Immature natural killer cell (primary cell): ENCODE results near the gene RIPK1. TPM values are rescaled to one million over a fixed set of nuclear protein-coding genes. Genes with fewer than 3 reads are reported as not detected.
"Not testable (repeated sequence)": the region's sequence is repeated elsewhere in the genome, so short reads cannot be mapped to it uniquely, and the experiment has no call there.

Experiments
- DNase-seq, 3 donors: peaks; one replicate each; pipeline ENCODE4 v3.0.0; 2022; ENCODE audit warnings: mixed read lengths in 1 of 3
- H3K27ac Mint-ChIP-seq, 6 donors: one replicate each; pipeline ENCODE4 v1.8.0; 2020; ENCODE audit warnings: mixed read lengths in 6 of 6, mild to moderate bottlenecking in 5 of 6, inconsistent platforms in 4 of 6, moderate library complexity in 3 of 6
- H3K27me3 Mint-ChIP-seq, 3 donors: one replicate each; pipeline ENCODE4 v1.8.0; 2020 to 2021; ENCODE audit warnings: low read depth in 3 of 3, mild to moderate bottlenecking in 3 of 3, mixed read lengths in 3 of 3, moderate library complexity in 3 of 3, inconsistent platforms in 1 of 3
- H3K36me3 Mint-ChIP-seq, 3 donors: one replicate each; pipeline ENCODE4 v1.8.0; 2020; ENCODE audit warnings: mixed read lengths in 3 of 3, inconsistent platforms in 2 of 3, mild to moderate bottlenecking in 2 of 3
- H3K4me1 Mint-ChIP-seq, 2 donors: one replicate each; pipeline ENCODE4 v1.8.0; 2020; ENCODE audit warnings: inconsistent platforms in 2 of 2, mild to moderate bottlenecking in 2 of 2, mixed read lengths in 2 of 2, moderate library complexity in 1 of 2
- H3K4me3 Mint-ChIP-seq, 5 donors: one replicate each; pipeline ENCODE4 v1.8.0; 2020; ENCODE audit warnings: mild to moderate bottlenecking in 5 of 5, mixed read lengths in 5 of 5, inconsistent platforms in 3 of 5, moderate library complexity in 3 of 5
- H3K9me3 Mint-ChIP-seq, 6 donors: one replicate each; pipeline ENCODE4 v1.8.0; 2020; ENCODE audit warnings: mild to moderate bottlenecking in 6 of 6, mixed read lengths in 6 of 6, inconsistent platforms in 4 of 6, moderate library complexity in 3 of 6
- polyA plus RNA-seq, 3 donors: library from polyadenylated mRNA; unstranded; fragments of 300-500 nt; fragmentation: Illumina TruSeq; gene quantifications; one replicate each; pipeline ENCODE4 v1.2.3, GENCODE V29; 2021

Gene RIPK1
- polyA plus RNA-seq, 3 donors from 2014 or later: 13.8 to 32.6 (median 23.5) TPM

GRCh38 chr6:3035397-3035796 is 32.9 kb upstream of the RIPK1 start:
- Mint-ChIP-seq H3K4me1 (no peaks in the 10 kb centered on the region), H3K27me3 (peaks cover 8 to 17% (median 8%) of the 10 kb centered on the region in 3 donors), H3K36me3 (no peaks in the 10 kb centered on the region), H3K27ac (no peak overlapping the region), H3K4me3 (no peak overlapping the region), H3K9me3 (no peaks in the 10 kb centered on the region)
- no peak for DNase-seq

- no peak for DNase-seq
- Mint-ChIP-seq H3K9me3 (no peaks in the 10 kb centered on the region), H3K27ac (no peak overlapping the region), H3K4me1 (no peaks in the 10 kb centered on the region), H3K27me3 (peaks cover 7 to 12% (median 8%) of the 10 kb centered on the region in 3 donors), H3K36me3 (no peaks in the 10 kb centered on the region), H3K4me3 (no peak overlapping the region)
Observed at GRCh38 chr6:3036861-3037637, 31.2 kb upstream of the RIPK1 start.

- H3K36me3 Mint-ChIP-seq: no peaks in the 10 kb centered on the region
- no peaks in the 10 kb centered on the region for H3K4me1 Mint-ChIP-seq
- no peak overlapping the region for H3K4me3 Mint-ChIP-seq
- no peak overlapping the region for H3K27ac Mint-ChIP-seq
- H3K27me3 Mint-ChIP-seq: peaks cover 4 to 8% (median 5%) of the 10 kb centered on the region in 3 donors
- no peak for DNase-seq
- no peaks in the 10 kb centered on the region for H3K9me3 Mint-ChIP-seq
Observed at GRCh38 chr6:3037638-3038365, 30.5 kb upstream of the RIPK1 start.

- no peaks in the 10 kb centered on the region for H3K36me3 Mint-ChIP-seq
- DNase-seq: no peak
- H3K9me3 Mint-ChIP-seq: no peaks in the 10 kb centered on the region
- peaks cover 3 to 8% (median 4%) of the 10 kb centered on the region in 3 donors for H3K27me3 Mint-ChIP-seq
- no peaks in the 10 kb centered on the region for H3K4me1 Mint-ChIP-seq
- H3K27ac Mint-ChIP-seq: no peak overlapping the region
- no peak overlapping the region for H3K4me3 Mint-ChIP-seq
Observed at GRCh38 chr6:3039384-3039783, 28.9 kb upstream of the RIPK1 start.

GRCh38 chr6:3041147-3041546 is 27.1 kb upstream of the RIPK1 start:
- no peaks in the 10 kb centered on the region for H3K9me3 Mint-ChIP-seq
- no peak overlapping the region for H3K4me3 Mint-ChIP-seq
- peaks cover 0 to 4% (median 3%) of the 10 kb centered on the region in 3 donors for H3K27me3 Mint-ChIP-seq
- H3K36me3 Mint-ChIP-seq: no peaks in the 10 kb centered on the region
- H3K27ac Mint-ChIP-seq: no peak overlapping the region
- H3K4me1 Mint-ChIP-seq: no peaks in the 10 kb centered on the region
- no peak for DNase-seq

- no peak for DNase-seq
- Mint-ChIP-seq H3K9me3 (no peaks in the 10 kb centered on the region), H3K36me3 (no peaks in the 10 kb centered on the region), H3K27ac (no peak overlapping the region), H3K27me3 (peaks cover 3 to 5% (median 3%) of the 10 kb centered on the region in 3 donors), H3K4me3 (no peak overlapping the region), H3K4me1 (no peaks in the 10 kb centered on the region)
Observed at GRCh38 chr6:3041606-3042005, 26.7 kb upstream of the RIPK1 start.

- H3K9me3 Mint-ChIP-seq: no peaks in the 10 kb centered on the region
- peaks cover 4 to 12% (median 11%) of the 10 kb centered on the region in 3 donors for H3K27me3 Mint-ChIP-seq
- H3K27ac Mint-ChIP-seq: no peak overlapping the region
- no peaks in the 10 kb centered on the region for H3K36me3 Mint-ChIP-seq
- no peak overlapping the region for H3K4me3 Mint-ChIP-seq
- H3K4me1 Mint-ChIP-seq: no peaks in the 10 kb centered on the region
- no peak for DNase-seq
Observed at GRCh38 chr6:3045369-3045768, 22.9 kb upstream of the RIPK1 start.

- Mint-ChIP-seq H3K27ac (no peak overlapping the region), H3K4me1 (no peaks in the 10 kb centered on the region), H3K27me3 (peaks cover 4 to 12% (median 11%) of the 10 kb centered on the region in 3 donors), H3K4me3 (no peak overlapping the region), H3K36me3 (no peaks in the 10 kb centered on the region), H3K9me3 (no peaks in the 10 kb centered on the region)
- no peak for DNase-seq
Observed at GRCh38 chr6:3045777-3046176, 22.5 kb upstream of the RIPK1 start.

GRCh38 chr6:3046295-3046694 is 22.0 kb upstream of the RIPK1 start:
- Mint-ChIP-seq H3K9me3 (no peaks in the 10 kb centered on the region), H3K27me3 (peaks cover 4 to 12% (median 11%) of the 10 kb centered on the region in 3 donors), H3K27ac (peak overlapping the region in 1 of 6 donors; percentile 7), H3K4me3 (no peak overlapping the region), H3K4me1 (no peaks in the 10 kb centered on the region), H3K36me3 (no peaks in the 10 kb centered on the region)
- no peak for DNase-seq

- H3K4me3 Mint-ChIP-seq, H3K4me1 Mint-ChIP-seq, H3K36me3 Mint-ChIP-seq, H3K27ac Mint-ChIP-seq, DNase-seq, H3K9me3 Mint-ChIP-seq: not testable (repeated sequence)
- peaks cover 4 to 17% (median 13%) of the 10 kb centered on the region in 3 donors for H3K27me3 Mint-ChIP-seq
Observed at GRCh38 chr6:3048009-3048408, 20.3 kb upstream of the RIPK1 start.

- Mint-ChIP-seq H3K27me3 (peaks cover 5 to 16% (median 11%) of the 10 kb centered on the region in 3 donors), H3K4me3 (peak overlapping the region; percentile 66 to 84 (median 78)), H3K9me3 (no peaks in the 10 kb centered on the region), H3K27ac (peak overlapping the region in 5 of 6 donors; percentile 20 to 79 (median 47)), H3K4me1 (peaks cover 13 to 24% of the 10 kb centered on the region in 2 donors), H3K36me3 (no peaks in the 10 kb centered on the region)
- no peak for DNase-seq
Observed at GRCh38 chr6:3052481-3053230, 15.6 kb upstream of the RIPK1 start.

GRCh38 chr6:3053231-3053508 is 15.1 kb upstream of the RIPK1 start:
- Mint-ChIP-seq H3K4me1 (peaks cover 13 to 24% of the 10 kb centered on the region in 2 donors), H3K27me3 (peaks cover 5 to 14% (median 11%) of the 10 kb centered on the region in 3 donors), H3K9me3 (no peaks in the 10 kb centered on the region), H3K4me3 (peak overlapping the region; percentile 66 to 84 (median 78)), H3K36me3 (no peaks in the 10 kb centered on the region), H3K27ac (peak overlapping the region in 5 of 6 donors; percentile 20 to 79 (median 47))
- no peak for DNase-seq

- peaks cover 4 to 12% (median 7%) of the 10 kb centered on the region in 3 donors for H3K27me3 Mint-ChIP-seq
- H3K36me3 Mint-ChIP-seq, H3K9me3 Mint-ChIP-seq, DNase-seq: not testable (repeated sequence)
- peak overlapping the region; percentile 13 to 78 (median 48) for H3K4me3 Mint-ChIP-seq
- peaks cover 13 to 24% of the 10 kb centered on the region in 2 donors for H3K4me1 Mint-ChIP-seq
- H3K27ac Mint-ChIP-seq: peak overlapping the region in 3 of 6 donors; percentile 20 to 56 (median 38)
Observed at GRCh38 chr6:3054229-3055157, 13.8 kb upstream of the RIPK1 start.
